ENCODE results near the gene CHCHD3.

Gene CHCHD3

DNA sequence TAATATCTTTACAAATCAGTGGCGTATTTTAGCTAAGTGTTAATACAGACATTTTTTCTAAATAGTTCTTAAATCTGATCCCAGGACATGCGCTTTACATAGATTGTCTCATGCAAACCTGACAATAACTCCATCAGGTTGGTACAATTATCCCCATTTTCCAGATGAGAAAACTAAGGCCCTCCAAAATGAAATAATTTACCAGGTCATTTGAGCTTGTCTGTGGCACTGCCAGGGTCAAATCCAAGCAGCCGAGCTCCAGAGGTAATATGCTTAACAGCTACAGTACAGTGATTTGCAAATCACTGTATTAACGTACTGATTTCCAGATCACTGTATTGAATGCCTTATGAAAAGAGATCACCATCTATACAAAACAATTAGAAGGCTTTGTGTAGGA is 223.1 kb downstream of the CHCHD3 start:
- TF ChIP-seq, protein P1, sequence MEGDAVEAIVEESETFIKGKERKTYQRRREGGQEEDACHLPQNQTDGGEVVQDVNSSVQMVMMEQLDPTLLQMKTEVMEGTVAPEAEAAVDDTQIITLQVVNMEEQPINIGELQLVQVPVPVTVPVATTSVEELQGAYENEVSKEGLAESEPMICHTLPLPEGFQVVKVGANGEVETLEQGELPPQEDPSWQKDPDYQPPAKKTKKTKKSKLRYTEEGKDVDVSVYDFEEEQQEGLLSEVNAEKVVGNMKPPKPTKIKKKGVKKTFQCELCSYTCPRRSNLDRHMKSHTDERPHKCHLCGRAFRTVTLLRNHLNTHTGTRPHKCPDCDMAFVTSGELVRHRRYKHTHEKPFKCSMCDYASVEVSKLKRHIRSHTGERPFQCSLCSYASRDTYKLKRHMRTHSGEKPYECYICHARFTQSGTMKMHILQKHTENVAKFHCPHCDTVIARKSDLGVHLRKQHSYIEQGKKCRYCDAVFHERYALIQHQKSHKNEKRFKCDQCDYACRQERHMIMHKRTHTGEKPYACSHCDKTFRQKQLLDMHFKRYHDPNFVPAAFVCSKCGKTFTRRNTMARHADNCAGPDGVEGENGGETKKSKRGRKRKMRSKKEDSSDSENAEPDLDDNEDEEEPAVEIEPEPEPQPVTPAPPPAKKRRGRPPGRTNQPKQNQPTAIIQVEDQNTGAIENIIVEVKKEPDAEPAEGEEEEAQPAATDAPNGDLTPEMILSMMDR (conservative IDR thresholded peaks at IDR 0.05) = no peak
- no peak overlapping the region for H3K27ac ChIP-seq

DNA sequence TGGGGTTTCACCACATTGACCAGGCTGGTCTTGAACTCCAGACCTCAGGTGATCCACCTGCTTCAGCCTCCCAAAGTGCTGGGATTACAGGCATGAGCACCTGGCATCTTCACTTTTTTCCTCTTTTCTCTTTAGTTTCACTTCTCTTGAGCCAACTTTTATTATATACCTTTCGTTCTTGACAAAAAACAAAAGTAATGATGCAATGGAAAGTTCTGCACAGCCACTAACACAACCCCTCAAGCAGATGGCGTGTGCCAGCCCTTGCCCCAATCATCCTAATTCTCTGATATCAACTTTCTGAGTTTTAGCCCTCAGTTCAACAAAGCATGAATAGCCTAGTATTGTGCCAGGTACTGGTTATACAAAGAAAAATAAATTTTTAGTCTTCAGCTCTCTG is 223.6 kb downstream of the CHCHD3 start:
- H3K27ac ChIP-seq = no peak overlapping the region
- TF ChIP-seq, protein P1 (conservative IDR thresholded peaks at IDR 0.05) = no peak

DNA sequence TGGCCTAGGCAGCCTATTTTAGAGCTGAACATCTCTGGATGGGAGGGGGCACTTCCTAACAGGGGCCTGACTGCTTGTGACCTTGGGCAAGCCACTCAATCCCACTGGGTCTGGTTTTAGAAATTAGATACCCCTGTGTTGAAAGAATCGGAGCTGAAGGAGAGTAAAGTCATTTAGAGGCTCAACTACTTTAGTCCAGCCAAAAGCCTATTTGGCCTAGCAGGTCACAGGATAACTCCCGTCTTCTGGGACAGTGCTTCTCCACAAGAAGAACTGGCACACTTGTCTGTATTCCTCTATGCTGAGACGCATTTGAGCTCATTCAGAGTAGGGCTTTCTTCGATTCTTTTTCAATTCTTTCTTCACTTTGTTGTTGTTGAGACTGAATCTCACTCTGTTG is 224.2 kb downstream of the CHCHD3 start:
- TF ChIP-seq, protein P1 (conservative IDR thresholded peaks at IDR 0.05) = no peak
- no peak overlapping the region for H3K27ac ChIP-seq

DNA sequence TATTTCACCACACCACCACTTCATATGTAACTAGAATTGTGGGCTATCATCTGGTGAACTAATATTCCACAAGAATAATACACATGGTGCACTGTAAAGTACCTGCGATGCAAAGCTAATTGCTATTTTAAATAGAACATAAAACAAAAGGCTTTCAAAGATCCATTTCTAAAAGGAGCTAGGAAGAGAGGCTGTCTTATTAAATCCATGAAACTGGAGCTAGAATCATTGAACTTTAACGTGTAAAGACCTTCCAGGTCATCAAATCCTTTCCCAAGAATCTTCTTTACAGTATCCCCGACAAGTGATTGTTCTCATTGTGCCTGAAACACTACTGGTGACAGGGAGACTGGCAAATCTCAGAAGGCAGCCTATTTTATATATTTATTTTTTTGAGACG is 224.9 kb downstream of the CHCHD3 start:
- TF ChIP-seq, protein P1 (conservative IDR thresholded peaks at IDR 0.05) = no peak

DNA sequence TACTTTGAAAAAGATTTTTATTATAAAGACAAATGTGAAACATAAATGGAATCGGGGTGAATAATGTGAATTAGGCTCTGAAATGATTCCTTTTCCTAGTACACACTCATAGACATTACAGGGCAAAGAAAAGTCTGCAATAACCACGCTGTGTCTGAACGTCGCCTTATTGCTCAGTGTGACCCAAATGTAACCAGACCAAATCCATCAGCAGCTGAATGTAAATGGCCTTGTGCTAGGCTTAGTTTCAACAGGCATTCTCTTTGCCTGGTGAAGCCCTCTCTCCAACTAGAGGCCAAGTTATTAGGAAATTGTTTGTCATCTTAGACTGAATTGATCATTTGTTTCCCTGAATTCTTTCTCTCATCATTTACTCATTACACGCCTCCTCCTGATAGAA is 225.5 kb downstream of the CHCHD3 start:
- H3K27ac ChIP-seq = no peak overlapping the region
- TF ChIP-seq, protein P1 (conservative IDR thresholded peaks at IDR 0.05) = no peak

More for the DNA sequence above, 224.9 kb downstream of the CHCHD3 start:
- H3K27ac ChIP-seq = no peak overlapping the region

DNA sequence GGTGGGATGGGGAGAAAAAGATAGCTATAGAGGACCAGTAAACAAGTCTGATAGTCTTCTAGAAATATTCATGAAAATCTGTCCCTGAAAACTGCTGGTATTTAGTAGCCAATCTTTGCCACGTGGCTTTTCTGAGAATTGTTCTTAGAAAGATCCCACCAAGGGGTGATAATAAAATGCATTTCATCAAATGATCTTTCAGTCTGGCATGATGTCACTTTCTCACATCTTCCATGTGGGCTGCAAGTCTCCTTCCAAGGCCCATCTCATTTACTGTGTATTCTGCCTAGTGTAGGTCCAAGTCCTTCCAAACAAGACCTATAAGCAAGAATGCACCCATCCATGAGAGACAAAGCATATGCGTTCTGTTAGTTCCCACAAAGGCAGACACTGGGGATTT is 226.0 kb downstream of the CHCHD3 start:
- no peak overlapping the region for H3K27ac ChIP-seq
- TF ChIP-seq, protein P1 (conservative IDR thresholded peaks at IDR 0.05) = no peak

DNA sequence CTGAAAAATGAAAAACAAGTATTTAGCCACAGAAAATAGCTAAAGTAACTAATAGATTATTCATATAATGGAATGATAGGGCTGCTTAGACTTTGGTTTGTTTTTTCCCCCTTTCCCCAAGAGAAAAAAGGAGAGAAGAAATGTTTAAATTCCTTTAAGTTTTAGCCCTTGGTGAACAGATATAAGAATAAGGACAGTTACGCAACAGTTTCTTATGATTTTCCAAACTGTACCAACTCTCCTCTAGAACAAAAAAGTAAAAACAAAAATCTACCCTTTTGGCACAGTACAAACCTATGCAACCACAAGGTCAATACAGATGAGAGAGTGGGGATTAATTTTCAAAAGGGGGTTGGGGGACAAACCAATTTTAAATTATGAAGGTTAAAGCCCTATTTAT is 227.7 kb downstream of the CHCHD3 start:
- TF ChIP-seq, protein P1 (conservative IDR thresholded peaks at IDR 0.05) = no peak
- H3K27ac ChIP-seq = no peak overlapping the region

DNA sequence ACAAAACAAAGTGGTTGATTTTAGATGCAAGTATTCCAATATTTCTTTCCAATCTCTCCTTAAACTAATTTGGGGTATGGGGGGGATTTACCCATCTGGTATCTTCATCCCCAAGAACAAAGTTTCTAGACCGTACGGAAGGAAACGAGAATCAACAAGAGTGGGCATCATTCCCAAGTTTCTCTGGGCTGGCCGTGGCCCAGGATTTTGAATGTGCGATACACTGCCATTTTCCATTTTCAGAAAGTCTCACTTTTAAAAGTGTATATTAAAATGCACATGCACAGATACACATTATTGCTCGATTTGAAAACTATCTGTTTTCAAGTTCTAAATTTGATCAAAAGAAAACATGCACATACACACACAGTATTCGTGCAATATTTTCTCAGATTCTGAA is 234.5 kb downstream of the CHCHD3 start:
- no peak overlapping the region for H3K27ac ChIP-seq
- TF ChIP-seq, protein P1 (conservative IDR thresholded peaks at IDR 0.05) = no peak
